Activated effector memory CD4-positive, alpha-beta T cell treated with anti-CD3 and anti-CD28 coated beads, Interleukin-2, amount 50 U/mL, for 16 hours (primary cell): ENCODE data around the gene REXO2.

Experiments used
- DNase-seq: peaks from one replicate; pipeline ENCODE4 v3.0.0-alpha.2; 2020

REXO2 gene

DNA sequence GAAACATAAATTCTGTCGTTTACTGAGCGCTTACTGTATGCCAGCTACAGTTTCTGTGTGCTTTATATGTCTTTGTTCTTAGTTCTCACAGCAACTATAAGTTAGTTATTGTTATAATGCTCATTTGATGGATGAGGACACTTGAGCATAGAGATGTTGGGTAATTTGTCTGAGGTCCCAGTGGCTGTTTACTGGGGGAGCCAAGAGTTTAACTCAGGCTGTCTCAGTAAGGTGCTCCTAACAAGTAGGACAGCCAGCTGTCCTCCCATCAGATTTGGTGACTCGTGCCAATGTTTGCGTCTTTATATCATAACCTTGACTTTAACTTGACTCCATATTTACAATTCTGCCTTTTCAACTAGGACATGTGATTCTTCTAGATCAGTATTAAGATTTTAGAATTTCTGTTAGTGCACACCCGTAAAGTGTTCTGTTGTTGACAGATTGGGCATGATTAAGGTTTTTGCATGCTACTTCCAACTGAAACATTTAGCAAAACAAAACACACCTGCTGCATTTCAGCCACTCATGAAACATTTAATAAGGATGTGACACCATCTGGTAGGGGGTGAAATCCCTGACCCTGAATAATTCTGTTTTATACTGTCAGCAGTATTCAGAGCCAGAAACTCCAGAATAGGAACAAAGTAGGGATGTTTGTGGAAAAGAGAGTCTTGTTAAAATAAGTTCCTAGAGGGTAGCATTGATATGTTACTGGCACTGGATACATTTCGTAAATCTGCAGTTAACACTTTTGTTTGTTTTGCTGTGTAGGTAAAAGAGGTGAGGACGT is 1.9 kb downstream of the REXO2 start:
- DNase-seq = no peak

DNA sequence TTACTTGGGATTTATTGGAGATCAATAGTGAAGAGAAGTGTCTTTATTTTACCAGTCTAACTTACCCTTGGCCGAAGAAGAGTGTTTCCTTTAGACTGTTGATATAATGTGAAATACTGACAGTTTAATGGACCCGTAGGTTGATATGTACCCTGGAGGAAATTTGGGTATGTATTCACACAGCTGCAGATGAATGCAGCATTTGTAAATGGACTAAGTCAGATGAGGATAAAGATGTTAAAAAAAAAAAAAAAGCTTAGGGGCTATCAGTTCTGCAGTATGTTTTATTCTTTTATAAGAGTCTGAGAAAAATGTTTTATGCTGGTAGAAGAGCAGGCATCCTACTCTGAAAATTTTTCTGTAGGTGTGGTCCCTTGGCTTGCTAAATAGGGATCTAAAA is 2.7 kb downstream of the REXO2 start:
- DNase-seq = no peak

DNA sequence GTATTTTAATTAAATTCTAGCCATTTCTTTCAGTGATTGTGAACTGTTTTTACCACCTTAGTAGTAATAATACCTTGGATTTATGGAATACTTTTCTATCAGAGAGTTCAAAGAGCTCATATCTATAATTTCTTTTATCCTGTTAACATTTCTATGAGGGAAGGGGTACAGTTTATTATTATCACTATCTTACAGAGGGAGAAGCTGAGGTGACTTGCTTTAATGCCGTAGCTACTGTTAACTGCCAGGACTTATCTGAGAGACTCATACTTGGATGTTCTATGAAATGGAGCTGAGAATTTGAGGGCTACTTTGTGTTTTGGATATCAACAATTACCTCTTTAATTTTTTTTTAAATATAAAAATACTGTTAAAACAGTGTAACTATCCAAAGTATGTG is 3.3 kb downstream of the REXO2 start:
- DNase-seq = no peak

DNA sequence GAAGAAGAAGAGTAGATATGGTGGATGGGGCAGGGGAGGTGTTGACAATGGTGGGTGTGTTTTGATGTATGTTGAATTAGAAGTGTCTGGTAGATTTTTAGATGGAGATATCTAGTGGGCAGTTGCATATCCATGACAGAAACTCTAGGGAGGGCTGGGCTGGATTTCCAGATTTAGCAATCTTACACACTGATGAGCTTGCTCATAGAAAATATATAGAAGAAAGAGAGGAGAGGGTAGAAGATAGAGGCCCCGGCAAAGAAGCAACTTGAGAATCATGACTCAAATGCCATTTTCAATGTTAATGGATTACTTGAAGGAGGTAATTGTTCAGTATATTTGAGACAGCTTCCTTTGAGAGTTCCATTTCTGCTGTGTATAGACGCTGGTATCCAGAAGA is 8.2 kb downstream of the REXO2 start:
- DNase-seq = no peak

DNA sequence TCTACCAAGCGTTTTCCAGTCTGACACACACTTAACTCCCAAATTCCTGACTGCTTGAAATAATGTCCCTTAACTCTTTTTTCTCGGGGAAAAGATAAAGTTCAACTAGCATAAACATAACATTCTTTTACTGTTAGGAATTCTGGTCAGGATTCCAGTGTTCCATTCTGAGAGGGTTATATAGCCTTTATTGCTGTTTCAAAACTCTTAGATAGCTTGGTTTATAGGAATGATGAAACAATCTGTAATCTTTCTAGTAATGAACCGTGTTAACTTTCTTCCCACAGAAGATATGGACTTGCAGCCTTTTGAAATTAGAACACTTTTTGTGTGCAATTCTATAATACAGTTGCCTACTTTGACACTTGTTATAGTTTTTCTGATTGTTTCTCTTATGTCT is 8.6 kb downstream of the REXO2 start:
- no peak for DNase-seq

DNA sequence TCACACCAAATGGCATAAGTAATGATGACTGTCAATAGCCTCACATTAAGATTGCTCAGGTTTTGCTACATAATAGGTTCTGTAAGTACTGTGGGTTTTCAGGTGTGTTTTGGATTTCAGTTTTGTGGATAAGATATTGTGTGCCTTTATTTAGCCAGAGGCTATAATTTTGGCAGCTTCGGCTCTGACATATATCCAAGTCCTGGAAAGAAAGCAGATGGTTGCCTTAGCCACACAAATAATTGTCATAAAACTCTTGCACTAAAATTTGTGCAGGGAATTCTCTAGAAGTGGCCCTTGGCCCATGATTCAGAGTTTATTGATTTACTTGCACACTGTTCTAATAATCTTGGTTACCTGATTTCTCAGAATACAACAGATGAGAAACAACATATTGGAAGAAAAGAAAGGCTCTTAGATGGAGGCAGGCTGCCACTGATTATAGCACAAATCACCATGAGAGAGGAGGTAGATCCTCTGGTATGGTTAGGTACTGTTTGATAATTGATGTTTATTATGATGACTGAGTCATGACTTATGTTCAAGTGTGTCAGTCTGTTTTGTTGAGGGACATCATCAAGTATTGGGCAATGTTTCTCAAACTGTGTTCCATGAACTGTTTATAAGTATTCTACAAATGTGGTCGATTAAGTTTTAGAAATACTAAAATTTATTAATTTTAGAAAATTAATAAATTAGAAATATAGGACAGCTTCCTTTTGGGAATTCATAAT is 9.6 kb downstream of the REXO2 start:
- no peak for DNase-seq

DNA sequence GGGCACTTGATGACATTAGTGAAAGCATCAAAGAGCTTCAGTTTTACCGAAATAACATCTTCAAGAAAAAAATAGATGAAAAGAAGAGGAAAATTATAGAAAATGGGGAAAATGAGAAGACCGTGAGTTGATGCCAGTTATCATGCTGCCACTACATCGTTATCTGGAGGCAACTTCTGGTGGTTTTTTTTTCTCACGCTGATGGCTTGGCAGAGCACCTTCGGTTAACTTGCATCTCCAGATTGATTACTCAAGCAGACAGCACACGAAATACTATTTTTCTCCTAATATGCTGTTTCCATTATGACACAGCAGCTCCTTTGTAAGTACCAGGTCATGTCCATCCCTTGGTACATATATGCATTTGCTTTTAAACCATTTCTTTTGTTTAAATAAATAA is 10.6 kb downstream of the REXO2 start:
- DNase-seq = no peak

DNA sequence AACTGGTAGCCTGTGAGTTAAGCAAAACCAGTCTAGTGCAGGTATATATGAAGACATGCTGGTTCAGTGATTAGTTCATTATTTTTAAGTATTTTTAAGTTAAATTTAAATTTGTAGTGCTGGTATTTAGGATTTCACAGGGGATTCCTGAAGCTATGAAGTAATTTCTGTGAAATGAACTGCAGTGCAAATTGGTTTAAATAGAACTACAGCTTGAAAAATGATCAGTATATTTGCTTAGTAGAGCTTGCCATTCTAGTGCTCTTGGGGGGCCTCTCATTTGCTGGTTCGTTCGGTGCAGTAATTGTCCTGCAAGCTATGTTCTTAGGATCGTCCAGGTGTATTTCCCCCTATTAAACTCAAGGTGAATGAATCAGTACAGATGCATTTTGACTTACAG is 13.1 kb downstream of the REXO2 start:
- DNase-seq = no peak

DNA sequence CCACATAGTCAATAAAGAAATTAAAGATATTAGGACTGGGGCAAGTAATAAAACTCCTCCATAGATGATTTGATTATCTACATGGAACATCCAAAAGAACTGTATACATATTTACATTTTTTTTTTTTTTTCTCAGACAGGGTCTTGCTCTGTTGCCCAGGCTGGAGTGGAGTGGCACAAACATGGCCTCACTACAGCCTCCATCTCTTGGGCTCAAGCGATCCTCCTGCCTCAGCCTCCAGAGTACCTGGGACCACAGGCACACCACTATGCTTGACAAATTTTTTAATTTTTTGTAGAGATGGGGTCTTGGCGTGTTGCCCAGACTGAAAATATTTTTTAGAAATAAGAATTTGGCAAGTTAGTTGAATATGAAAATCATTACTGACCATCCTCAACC is 24.7 kb downstream of the REXO2 start:
- no peak for DNase-seq

DNA sequence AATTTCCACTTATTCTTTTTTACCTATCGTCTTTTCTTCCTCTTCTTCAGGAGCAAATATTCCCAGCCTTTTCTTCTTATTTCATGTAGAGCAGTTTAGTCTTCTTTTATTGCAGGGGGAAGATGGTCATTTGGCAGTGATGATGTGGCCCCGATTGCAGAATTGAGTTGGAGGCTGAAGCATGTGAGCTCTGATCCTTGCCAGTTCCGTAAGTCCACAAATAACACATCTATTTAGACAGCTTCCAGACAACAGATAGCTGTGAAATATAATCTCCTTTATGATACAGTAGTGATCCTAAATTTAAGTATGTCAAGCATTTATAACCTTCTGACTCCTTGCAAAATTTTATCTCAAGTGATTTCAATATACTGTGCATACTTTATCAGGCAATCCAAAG is 27.5 kb downstream of the REXO2 start:
- DNase-seq = no peak

DNA sequence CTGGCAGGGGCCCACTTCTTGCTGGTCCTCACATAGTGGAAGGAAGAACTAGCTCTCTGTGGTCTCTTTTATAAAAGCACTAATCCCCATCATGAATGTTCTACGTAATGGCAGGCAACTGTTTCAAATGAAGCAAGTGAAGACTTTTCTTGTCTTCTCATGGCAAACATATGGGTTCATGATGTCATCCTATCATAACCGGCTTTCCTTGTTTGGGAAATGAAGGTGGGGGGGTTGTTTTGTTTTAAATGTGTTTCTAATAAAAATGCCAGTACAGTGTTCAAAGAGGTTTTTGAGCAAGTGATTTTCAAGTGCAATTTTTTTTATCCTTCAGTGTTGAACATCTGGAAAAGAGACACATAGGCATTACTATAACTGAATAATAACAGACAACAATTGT is 33.4 kb downstream of the REXO2 start:
- no peak for DNase-seq

DNA sequence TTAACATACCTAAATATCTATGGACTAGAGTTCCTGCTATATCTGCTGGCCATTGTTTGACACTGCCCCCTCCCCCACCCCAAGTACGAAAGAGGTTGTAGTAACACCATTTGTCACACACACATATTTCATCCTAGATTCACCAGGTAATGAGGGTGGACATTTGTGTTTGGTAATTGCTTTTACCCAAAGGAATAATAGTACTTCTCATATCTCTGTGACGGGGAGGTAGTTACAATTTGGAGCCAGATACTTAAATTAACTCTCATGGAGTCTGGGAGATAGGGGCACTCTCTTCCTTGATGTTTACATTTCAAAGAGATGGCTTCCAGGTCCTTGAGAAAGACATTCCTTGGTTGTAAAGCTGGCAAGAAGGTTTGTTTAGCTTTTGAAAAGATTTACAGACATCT is 38.7 kb downstream of the REXO2 start:
- DNase-seq = no peak

DNA sequence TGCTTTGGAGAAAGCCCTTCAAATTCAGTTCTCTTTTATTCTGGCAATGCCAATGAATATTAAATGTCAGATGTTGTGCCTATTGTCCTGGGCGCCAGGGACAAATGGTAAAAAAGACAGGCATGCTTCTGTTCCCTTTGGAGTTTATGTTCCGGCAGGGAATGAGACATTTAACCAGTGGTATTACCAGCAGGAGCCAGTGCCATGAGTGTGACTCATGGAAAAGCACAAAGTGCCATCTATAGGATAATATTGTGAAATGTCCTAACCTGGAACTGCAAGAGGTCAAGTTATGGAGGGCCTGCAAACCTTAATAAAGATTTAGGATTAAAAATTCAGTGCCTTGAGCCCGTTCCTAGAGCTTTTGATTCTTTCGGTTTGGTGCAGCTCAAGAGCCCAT is 39.5 kb downstream of the REXO2 start:
- no peak for DNase-seq

DNA sequence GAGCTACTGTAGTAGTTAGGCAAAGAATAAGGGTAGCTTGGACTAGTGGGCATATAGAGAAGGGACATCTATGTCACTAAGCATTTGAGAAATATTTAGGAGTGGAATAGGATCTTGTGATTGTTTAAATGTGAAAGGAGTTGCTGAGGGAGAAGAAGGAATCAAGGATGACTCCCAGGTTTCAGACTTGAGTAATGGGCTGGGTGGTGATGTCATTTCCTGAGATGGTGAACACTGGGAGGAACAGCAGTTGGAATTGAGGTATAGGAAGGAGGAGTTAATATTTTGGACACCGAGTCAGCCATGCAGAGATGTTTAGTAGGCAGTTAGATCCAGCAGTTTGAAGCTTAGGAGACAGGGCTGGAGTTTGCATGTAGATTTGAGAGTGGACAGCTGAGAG is 40.1 kb downstream of the REXO2 start:
- DNase-seq = no peak

DNA sequence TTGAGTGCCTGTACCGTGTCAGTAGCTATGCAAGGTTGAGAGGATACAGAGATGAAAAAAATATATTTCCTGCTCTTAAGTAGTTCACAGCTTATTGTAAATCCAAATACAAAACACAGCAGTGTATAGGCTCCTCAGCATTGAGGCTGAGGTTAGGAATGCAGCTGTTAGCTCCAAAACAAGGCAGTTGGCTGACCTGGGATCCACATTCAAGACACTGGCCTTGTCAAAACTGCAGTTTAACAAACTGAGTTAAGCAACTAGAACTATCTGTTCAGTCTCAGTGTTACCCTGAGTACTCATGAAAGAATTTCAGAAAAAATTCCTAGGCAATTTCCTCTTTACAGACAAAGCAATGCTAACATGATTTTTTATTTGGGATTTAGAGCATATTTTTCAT is 42.8 kb downstream of the REXO2 start:
- DNase-seq = no peak

DNA sequence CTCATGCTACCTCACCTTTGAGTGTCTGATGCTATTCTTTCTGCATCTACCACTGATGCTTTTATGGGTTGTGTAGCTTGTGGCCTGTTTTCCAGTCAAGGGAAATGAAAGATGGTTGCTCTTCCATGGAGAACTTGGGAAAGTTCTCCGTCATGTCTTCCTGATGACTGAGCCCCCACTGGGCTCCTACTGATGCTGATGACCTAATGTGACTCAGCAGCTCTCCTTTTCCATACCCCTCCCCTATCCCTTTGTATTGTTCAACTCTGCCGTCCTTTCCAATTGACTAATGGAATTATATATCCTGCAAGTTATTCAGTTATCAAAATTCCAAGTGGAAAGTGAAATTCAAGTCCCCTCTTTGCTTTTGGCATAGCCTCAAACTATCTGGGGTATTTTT is 44.7 kb downstream of the REXO2 start:
- no peak for DNase-seq

DNA sequence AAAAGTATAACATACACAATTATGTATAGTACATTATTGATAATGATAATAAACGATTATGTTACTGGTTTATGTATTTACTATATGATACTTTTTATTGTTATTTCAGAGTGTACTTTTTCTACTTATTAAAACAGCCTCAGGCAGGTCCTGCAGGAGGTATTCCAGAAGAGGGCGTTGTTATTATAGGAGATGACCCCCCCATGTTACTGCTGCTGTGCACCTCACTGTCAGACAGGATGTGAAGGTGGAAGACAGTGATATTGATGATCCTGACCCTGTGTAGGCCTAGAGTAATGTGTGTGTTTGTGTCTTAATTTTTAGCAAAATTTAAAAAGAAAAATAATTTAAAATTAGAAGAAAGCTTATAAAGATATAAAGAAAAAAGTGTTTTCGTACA is 57.6 kb downstream of the REXO2 start:
- no peak for DNase-seq

DNA sequence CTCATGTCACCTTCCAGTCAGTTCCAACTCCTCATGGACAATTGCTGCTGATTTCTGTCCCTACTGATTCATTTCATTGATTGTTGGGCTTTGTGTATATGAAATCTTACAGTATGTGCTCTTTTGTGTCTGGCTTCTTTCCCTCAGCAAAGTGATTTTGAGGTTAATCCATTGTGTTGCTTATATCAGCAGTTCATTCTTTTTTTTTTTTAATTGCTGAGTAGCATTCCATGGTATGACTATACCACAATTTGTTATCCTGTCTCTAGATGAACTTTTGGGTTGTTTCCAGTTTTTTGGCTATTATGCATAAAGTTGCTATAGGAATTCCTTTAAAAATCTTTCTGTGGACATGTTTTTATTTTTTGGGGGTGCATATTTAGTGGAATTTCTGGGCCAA is 60.5 kb downstream of the REXO2 start:
- DNase-seq = no peak
